GM12801 (cell line): ENCODE data around the gene EME1.

Source experiments
- CTCF ChIP-seq: IDR thresholded peaks from one replicate; pipeline ENCODE4 v1.5.1; 2011; ENCODE audit warnings: control low read depth; ENCODE audit not compliant: insufficient read length; ENCODE audit errors: extremely low read depth

The EME1 gene

GRCh38 chr17:50372758-50373556 is at the start of gene EME1, which contains the start of gene MRPL27:
TSS of gene EME1 (plus strand) at chr17:50373229. CDS start at chr17:50375209, 1,980 bp downstream.
TSS of gene MRPL27 (minus strand) at chr17:50373184. CDS start at chr17:50373170, 14 bp downstream.
- TF ChIP-seq CTCF: no peak

GRCh38 chr17:50325906-50326305 is 47.1 kb upstream of the EME1 start:
- TF ChIP-seq CTCF: no peak

- TF ChIP-seq CTCF: no peak
Observed at GRCh38 chr17:50326831-50327364, 46.1 kb upstream of the EME1 start.

- TF ChIP-seq CTCF: no peak
Observed at GRCh38 chr17:50328363-50329325, 44.4 kb upstream of the EME1 start.

GRCh38 chr17:50329716-50330115 is 43.3 kb upstream of the EME1 start:
- TF ChIP-seq CTCF: no peak

GRCh38 chr17:50330151-50330775 is 42.8 kb upstream of the EME1 start:
- TF ChIP-seq CTCF: no peak
